Measurements from ENCODE around the gene BDKRB1.
"Not testable (repeated sequence)": the region's sequence is repeated elsewhere in the genome, so short reads cannot be mapped to it uniquely, and the experiment has no call there.

The BDKRB1 gene

DNA sequence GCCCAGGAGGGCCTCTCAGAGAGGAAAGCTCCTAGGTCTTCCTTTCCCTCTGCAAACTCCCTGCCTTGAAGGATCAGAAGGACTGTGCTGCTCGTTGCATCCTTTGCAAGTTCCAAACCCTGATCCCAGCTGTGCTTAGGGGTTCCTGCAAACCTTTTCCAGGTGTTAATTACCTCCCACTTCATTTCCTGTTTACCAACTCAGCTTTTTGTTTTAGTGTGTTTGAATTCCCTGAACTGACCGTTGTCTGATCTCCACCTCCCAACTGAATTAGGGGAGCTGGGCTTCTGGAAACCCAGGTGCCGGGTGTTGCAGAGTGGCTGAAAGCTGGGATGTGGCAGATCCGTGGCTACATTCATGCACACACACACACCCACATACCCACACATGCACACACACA lies 20.6 kb upstream of the BDKRB1 start:
- no peak for DNase-seq

DNA sequence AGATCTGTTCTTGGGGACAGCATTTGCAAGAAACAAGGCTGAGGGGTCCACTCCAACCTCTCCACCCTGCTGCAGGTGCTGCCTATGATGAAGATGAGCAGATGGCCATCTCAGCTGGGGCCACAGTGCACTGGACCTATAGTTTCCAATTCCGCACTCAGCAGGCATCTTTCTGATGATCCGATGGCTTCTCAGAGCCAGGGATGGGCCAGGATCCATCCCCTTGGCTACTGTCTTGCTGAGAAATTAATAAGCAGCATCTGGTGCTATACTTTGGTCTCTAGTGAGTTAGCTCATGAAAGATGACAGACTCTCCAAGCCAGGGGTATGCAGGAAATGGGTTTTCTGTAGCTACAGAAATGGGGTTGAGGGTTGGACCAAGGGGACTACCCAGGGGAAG lies 18.4 kb upstream of the BDKRB1 start:
- DNase-seq: no peak

DNA sequence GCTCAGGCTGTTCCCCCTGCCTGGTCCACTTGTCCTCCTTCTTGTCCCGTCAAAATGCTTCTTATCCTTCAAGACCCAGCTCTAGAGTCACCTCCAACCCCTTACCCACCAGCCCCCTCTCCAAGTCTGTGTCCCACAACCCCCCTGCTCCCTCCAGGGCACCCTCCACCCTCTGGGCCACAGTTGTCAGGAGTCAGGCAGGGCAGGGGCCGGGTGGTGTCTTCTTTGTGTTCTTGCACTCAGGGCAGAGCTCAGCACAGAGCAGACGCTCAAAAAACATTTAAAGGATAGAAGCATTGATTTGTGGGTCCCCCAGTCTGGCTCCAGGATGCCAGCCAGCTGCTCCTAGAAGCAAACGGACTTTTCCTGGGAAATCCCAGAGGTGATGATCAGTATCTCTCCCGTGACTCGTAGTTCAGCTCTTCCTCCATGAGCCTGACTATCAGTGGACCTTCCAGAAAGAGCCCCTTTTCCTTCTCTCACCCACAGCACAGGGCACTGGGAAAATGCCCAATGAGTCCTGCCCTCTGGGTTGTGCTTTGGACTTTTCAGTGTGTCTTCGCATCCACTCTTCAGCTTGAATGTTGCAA lies 17.2 kb upstream of the BDKRB1 start:
- DNase-seq: no peak

GRCh38 chr14:96239711-96240141 lies 16.3 kb upstream of the BDKRB1 start:
- DNase-seq: no peak

- no peak for DNase-seq
Observed at GRCh38 chr14:96240641-96241040, 15.4 kb upstream of the BDKRB1 start.

- DNase-seq: no peak
Observed at GRCh38 chr14:96242126-96242525, 13.9 kb upstream of the BDKRB1 start.

GRCh38 chr14:96243785-96244184 lies 12.2 kb upstream of the BDKRB1 start:
- no peak for DNase-seq

DNA sequence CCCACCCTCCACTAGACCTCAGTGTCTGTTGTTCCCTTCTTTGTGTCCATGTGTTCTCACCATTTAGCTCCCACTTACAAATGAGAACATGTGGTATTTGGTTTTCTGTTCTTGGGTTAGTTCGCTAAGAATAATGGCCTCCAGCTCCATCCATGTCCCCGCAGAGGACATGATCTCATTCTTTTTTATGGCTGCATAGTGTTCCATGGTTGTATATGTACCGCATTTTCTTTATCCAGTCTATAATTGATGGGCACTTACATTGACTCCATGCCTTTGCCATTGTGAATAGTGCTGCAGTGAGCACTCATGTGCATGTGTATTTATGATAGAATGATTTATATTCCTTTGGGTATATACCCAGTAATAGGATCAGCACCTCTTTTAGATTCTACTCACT lies 10.9 kb upstream of the BDKRB1 start:
- DNase-seq: not testable (repeated sequence)

- no peak for DNase-seq
Observed at GRCh38 chr14:96245710-96246538, 10.1 kb upstream of the BDKRB1 start.

DNA sequence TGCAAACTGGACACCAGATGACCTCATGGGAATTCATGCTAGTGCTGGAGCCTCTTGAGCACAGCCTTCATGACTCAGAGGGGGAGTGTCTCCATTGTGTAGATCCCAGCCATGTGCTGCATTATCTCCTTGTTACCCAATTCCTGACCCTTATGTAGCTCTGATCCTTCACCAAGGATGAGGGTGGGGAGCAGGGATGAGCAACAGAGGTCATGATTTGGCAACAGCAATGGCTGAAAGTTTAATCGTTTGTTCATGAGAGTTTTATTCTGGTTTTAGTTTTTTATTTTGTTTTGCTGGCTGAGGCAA lies 9.5 kb upstream of the BDKRB1 start:
- no peak for DNase-seq

DNA sequence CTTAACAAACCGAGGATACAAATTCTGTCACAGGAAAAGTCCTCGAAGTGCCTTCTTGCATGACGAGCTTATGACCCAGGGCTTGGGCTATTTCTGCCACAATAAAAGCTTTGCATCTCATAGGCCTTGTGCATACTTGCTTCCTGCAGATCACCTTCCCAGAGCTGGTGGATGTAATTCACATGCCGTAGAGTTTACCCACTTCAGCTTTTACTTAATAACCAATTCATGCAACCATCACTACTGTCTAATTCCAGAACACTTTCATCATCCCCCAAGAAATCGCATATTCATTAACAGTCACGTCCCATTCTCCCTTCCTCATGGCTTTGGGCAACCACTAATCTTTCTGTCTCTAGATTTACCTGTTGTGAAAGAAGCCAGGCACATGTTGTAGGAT lies 9.0 kb upstream of the BDKRB1 start:
- no peak for DNase-seq

- DNase-seq: no peak
Observed at GRCh38 chr14:96249029-96249428, 7.0 kb upstream of the BDKRB1 start.

DNA sequence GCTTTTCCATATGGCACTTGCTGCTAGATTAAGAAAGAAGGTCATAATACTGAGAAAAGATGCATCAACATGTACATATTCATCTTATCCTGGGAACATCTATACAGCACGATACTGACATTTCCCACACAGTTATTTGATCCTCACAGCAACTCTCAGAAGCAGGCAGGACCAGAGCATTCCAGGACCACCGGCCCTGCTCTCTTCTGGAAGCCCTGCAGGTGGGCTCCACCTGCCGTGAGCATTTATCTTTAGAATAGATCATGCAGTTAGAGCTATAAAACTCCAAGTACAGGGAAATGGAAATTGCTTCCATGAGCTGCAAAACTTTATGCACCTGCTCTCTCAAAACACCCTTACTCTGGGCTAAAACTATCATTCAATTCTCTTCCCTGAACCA lies 5.5 kb upstream of the BDKRB1 start:
- no peak for DNase-seq

GRCh38 chr14:96251656-96252155 lies 4.3 kb upstream of the BDKRB1 start:
- DNase-seq: no peak

DNA sequence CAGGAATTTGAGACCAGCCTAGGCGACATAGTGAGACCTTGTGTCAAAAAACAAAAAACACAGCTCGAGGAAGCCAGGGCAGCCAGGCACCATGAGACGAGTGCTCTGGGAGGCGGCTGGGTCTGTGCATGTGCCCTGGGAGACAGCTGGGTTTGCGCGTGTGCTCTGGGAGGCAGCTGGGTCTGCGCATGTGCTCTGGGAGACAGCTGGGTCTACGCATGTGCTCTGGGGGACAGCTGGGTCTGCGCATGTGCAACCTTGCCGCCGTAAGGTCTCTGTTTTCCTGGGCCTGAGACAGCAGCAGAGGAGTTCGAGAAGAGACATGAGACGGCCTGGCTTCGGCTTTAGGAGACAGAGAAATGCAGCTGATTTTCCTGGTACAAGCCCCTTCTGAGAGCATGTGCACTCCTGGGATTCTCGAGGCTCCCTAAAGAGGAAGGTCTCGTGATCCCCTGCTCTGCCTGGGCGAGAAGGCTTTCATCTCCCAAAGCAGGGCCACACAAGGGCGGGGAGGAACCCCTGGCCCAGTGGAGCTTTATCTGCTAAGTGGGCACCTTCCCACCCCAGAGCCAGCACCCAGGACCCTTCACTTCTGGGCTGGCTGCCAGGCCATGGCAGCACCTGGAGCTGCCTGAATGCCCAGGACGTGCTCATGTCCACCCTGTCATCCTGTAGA lies 3.5 kb upstream of the BDKRB1 start:
- no peak for DNase-seq

DNA sequence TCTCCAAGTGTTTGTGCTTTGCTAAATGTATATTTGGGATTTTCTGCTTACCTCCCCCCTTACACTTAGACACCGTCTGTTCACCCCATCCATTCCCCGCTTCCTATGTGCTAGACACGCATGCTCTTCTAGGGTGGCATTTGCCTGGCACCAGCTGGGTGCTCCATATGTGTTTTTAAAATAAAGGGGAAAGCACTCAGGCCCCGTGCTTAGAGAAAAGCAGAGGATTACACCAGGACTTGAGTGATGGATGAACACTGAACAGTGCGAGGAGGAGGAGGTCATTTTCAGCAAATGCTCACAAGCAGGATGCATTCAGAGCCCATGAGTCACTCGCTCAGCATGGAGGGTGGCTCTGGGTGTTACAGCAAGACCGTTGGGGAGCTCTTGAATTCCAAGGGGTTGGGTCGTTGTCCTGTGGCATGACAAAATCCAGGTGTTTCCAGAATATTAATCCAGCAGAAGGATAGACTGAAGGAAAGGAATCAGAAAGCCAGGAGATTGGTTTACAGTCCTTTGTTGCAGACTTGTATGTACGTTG lies 2.9 kb upstream of the BDKRB1 start:
- no peak for DNase-seq

DNA sequence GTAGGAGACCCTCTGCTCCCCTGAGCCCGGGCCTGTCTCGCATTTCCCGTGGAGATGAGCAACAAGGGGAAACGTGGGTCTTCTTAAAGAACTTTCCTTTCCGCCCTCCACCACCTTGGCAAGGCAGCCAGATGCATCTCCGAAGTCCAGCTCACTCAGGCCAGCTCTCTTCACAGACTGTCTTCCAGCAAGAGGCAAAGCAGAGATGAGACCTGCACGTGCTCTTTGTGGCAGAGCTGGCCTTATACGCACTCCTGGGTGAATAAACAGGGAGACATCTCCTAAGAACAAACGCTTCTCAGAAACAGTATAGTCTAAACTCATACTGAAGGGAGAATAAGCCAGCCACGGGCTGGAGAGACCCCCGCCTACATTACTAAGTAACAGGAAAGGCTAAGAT lies 1.3 kb upstream of the BDKRB1 start:
- no peak for DNase-seq

GRCh38 chr14:96256407-96256806 lies 397 bp downstream of the BDKRB1 start:
- no peak for DNase-seq

DNA sequence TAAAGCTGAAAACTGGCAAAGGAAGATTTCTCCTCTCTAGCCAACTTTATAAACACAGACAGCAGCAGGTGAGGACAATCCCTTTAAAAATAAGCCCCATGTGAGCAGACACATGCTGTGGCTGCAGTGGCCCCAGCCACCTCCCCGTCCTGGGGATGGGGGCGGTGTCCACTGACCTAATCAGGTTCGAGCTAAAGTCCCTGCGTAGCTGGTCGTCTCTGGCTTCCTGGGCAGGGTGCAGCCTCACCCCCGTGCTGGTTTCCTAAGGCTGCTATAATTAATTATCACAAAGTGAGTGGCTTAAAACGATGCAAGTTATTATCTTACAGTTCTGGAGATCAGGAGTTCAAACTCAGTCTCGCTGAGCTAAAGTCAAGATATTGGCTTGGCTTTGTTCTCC lies 1.0 kb downstream of the BDKRB1 start:
- DNase-seq: no peak

DNA sequence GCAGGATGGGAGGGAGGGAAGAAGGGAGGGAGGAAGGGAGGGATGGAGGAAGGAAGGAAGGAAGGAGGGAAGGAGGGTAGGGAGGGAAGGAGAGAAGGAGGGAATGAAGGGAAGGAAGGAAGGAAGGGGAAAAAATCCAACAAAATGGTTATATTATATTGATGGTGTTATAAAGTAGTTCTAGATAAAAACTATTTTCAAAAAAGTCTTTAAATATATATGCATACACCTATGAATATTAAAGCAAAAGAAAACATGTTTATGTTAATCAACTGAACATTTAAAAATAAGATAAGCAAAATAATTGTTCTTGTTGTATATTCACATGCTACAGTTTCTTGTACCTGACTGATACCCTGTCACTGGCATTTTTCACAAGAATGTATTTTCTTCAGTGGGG lies 1.9 kb downstream of the BDKRB1 start:
- DNase-seq: no peak

- no peak for DNase-seq
Observed at GRCh38 chr14:96260341-96260821, 4.4 kb downstream of the BDKRB1 start.

GRCh38 chr14:96261053-96261452 lies 5.0 kb downstream of the BDKRB1 start:
- no peak for DNase-seq

GRCh38 chr14:96261772-96262655 lies 6.0 kb downstream of the BDKRB1 start:
- no peak for DNase-seq
